ENCODE results near the gene RTP2. TPM values are rescaled to one million over a fixed set of nuclear protein-coding genes. Genes with fewer than 3 reads are reported as not detected.

RTP2 gene
- total RNA-seq, 1 experiment from 2014 or later: not detected

DNA sequence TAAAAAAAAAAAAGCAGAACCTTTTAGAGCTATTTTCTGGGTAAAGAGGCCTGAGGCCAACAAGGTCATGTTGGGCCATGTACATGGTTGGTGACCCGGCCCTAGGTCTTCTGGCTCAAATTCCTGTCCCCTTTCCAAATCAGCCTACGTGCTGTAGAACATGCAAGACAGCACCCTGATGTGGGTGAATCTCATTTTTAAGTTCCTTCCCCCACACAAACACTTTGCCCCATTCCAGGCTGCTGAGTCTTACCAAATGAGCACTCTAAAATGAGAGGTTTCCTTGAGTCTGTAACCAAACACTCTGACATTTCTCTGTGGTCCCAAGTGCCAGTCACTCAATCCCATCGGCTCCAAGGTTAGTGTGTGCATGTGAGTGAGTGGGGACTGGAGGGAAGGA, 33.5 kb upstream of the RTP2 start:
- intact Hi-C loops (cut with micrococcal nuclease): no loop called here
- POLR2A ChIA-PET: no interaction called here

More for the DNA sequence above, 33.5 kb upstream of the RTP2 start:
- ChIA-PET RAD21 (ENCODE audit: low non-redundant PET in 1 of 2, low total read pairs in 2 of 2, uncharacterized antibody in 2 of 2, unreplicated experiment in 2 of 2) (no interaction called here), CTCF (interaction anchor here (1.5 kb wide), 1 partner anchor 1219 kb away, joined by 5 read pairs; no protein-coding TSS in a partner anchor)
- ATAC-seq (no peak), DNase-seq (ENCODE audit: low read depth, low spot score) (no peak)
- H4K20me1 ChIP-seq (ENCODE audit: insufficient read depth): no peaks in the 10 kb centered on the region
- no peak overlapping the region; the same call in 1 of the 2 replicates for H3K4me2 ChIP-seq (ENCODE audit: low read length)
- H3K27ac ChIP-seq (ENCODE audit: low read depth, low read length): no peak overlapping the region
- peaks cover 17 to 42% of the 10 kb centered on the region in 2 experiments for H3K4me1 ChIP-seq (ENCODE audit: control insufficient read depth in 1 of 2, insufficient read depth in 2 of 2, low read length in 2 of 2)
- H3K79me2 ChIP-seq (ENCODE audit: insufficient read depth, low read length): no peaks in the 10 kb centered on the region
- no peaks in the 10 kb centered on the region for H3K27me3 ChIP-seq (ENCODE audit: insufficient read depth, low read length)
- no TSS peak for BruUV-seq (replicated peaks)
- no peak overlapping the region for H2AFZ ChIP-seq (ENCODE audit: low read depth, low read length, poor library complexity, severe bottlenecking)
- TF ChIP-seq, protein P1, sequence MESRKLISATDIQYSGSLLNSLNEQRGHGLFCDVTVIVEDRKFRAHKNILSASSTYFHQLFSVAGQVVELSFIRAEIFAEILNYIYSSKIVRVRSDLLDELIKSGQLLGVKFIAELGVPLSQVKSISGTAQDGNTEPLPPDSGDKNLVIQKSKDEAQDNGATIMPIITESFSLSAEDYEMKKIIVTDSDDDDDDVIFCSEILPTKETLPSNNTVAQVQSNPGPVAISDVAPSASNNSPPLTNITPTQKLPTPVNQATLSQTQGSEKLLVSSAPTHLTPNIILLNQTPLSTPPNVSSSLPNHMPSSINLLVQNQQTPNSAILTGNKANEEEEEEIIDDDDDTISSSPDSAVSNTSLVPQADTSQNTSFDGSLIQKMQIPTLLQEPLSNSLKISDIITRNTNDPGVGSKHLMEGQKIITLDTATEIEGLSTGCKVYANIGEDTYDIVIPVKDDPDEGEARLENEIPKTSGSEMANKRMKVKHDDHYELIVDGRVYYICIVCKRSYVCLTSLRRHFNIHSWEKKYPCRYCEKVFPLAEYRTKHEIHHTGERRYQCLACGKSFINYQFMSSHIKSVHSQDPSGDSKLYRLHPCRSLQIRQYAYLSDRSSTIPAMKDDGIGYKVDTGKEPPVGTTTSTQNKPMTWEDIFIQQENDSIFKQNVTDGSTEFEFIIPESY (IDR thresholded peaks at IDR 0.05; ENCODE audit: extremely low read depth, insufficient replicate concordance, low read length): no peak
- TF ChIP-seq, protein P2, sequence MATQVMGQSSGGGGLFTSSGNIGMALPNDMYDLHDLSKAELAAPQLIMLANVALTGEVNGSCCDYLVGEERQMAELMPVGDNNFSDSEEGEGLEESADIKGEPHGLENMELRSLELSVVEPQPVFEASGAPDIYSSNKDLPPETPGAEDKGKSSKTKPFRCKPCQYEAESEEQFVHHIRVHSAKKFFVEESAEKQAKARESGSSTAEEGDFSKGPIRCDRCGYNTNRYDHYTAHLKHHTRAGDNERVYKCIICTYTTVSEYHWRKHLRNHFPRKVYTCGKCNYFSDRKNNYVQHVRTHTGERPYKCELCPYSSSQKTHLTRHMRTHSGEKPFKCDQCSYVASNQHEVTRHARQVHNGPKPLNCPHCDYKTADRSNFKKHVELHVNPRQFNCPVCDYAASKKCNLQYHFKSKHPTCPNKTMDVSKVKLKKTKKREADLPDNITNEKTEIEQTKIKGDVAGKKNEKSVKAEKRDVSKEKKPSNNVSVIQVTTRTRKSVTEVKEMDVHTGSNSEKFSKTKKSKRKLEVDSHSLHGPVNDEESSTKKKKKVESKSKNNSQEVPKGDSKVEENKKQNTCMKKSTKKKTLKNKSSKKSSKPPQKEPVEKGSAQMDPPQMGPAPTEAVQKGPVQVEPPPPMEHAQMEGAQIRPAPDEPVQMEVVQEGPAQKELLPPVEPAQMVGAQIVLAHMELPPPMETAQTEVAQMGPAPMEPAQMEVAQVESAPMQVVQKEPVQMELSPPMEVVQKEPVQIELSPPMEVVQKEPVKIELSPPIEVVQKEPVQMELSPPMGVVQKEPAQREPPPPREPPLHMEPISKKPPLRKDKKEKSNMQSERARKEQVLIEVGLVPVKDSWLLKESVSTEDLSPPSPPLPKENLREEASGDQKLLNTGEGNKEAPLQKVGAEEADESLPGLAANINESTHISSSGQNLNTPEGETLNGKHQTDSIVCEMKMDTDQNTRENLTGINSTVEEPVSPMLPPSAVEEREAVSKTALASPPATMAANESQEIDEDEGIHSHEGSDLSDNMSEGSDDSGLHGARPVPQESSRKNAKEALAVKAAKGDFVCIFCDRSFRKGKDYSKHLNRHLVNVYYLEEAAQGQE (IDR thresholded peaks at IDR 0.05; ENCODE audit: low read depth): no peak
- TF ChIP-seq RAD21 (IDR thresholded peaks at IDR 0.05; ENCODE audit: low read depth) (no peak), CBX3 (IDR thresholded peaks at IDR 0.05; ENCODE audit: low read depth) (no peak), TCF7L2 (IDR thresholded peaks at IDR 0.05; ENCODE audit: borderline replicate concordance, extremely low read depth, insufficient read depth, insufficient read length) (no peak), POLR2A (IDR thresholded peaks at IDR 0.05; ENCODE audit: borderline replicate concordance, extremely low read depth, insufficient read depth, insufficient read length) (no peak), SP1 (IDR thresholded peaks at IDR 0.05; ENCODE audit: low read depth) (no peak), ZNF274 (IDR thresholded peaks at IDR 0.05; ENCODE audit: low read depth, low read length) (no peak), YY1 (IDR thresholded peaks at IDR 0.05; ENCODE audit: extremely low read depth, insufficient replicate concordance, low read depth, low read length) (no peak), ELF1 (IDR thresholded peaks at IDR 0.05; ENCODE audit: borderline replicate concordance, low read depth) (no peak), ATF3 (IDR thresholded peaks at IDR 0.05) (no peak), EZH2phosphoT487 (IDR thresholded peaks at IDR 0.05; ENCODE audit: borderline replicate concordance) (no peak), SRF (IDR thresholded peaks at IDR 0.05; ENCODE audit: low read depth) (no peak), SIN3A (IDR thresholded peaks at IDR 0.05; ENCODE audit: low read depth) (no peak)
- TF ChIP-seq, protein P3, sequence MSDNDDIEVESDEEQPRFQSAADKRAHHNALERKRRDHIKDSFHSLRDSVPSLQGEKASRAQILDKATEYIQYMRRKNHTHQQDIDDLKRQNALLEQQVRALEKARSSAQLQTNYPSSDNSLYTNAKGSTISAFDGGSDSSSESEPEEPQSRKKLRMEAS (IDR thresholded peaks at IDR 0.05): no peak
- H3K36me3 ChIP-seq (ENCODE audit: control insufficient read depth in 1 of 2, insufficient read depth in 2 of 2, low read length in 2 of 2): peaks cover 0 to 8% of the 10 kb centered on the region in 2 experiments; a peak in 2 of 4 replicates
- no peaks in the 10 kb centered on the region for H3K9me3 ChIP-seq (ENCODE audit: control insufficient read depth in 1 of 2, insufficient read depth in 1 of 2, low read depth in 1 of 2, low read length in 2 of 2)
- no peaks in the 10 kb centered on the region for H3K9me2 ChIP-seq (ENCODE audit: insufficient read depth)
- no peak overlapping the region for H3K4me3 ChIP-seq (replicated peaks in 1 of 2; ENCODE audit: low read depth in 1 of 2, low read length in 2 of 2)
- no peak overlapping the region for H3K9ac ChIP-seq (ENCODE audit: low read length)
